IPS DF 6.9 (cell line): ENCODE measurements around the gene TMEM236.

Source experiments
- DNase-seq: peaks from one replicate; pipeline ENCODE4 v3.0.0-alpha.2; 2013; ENCODE audit warnings: low read depth, low spot score
- H3K27ac ChIP-seq: one replicate; pipeline ENCODE4 v1.5.1; 2013; ENCODE audit warnings: low read length, control low read depth
- H3K27me3 ChIP-seq: 2 replicates; pipeline ENCODE4 v1.6.1; 2013; ENCODE audit warnings: mild to moderate bottlenecking, low read length; ENCODE audit not compliant: control insufficient read depth, insufficient read depth
- H3K36me3 ChIP-seq: 2 replicates; pipeline ENCODE4 v1.6.1; 2013; ENCODE audit warnings: low read length; ENCODE audit not compliant: control insufficient read depth, insufficient read depth
- H3K4me1 ChIP-seq: 2 replicates; pipeline ENCODE4 v1.6.1; 2013; ENCODE audit warnings: low read length; ENCODE audit not compliant: control insufficient read depth, insufficient read depth
- H3K4me3 ChIP-seq: 2 replicates; pipeline ENCODE4 v1.5.1; 2013; ENCODE audit warnings: mild to moderate bottlenecking, low read length
- H3K9me3 ChIP-seq: 2 replicates; pipeline ENCODE4 v1.6.1; 2013; ENCODE audit warnings: low read length, inconsistent platforms; ENCODE audit not compliant: control insufficient read depth, insufficient read depth
- WGBS: extraction: QIAGEN DNeasy Blood & Tissue Kit; methylation state at CpG from one replicate; pipeline ENCODE4 v1.1.7; 2013; ENCODE audit warnings: mixed read lengths, missing lambda C conversion rate; ENCODE audit not compliant: insufficient read length, insufficient coverage; 5-methylcytosine and 5-hydroxymethylcytosine counted together

TMEM236 gene

GRCh38 chr10:17742918-17743317, 9.1 kb upstream of the TMEM236 start:
- no peaks in the 10 kb centered on the region for H3K4me1 ChIP-seq
- no peaks in the 10 kb centered on the region for H3K27me3 ChIP-seq
- DNase-seq, result peak; percentile 29
- H3K9me3 ChIP-seq, result no peaks in the 10 kb centered on the region
- no peaks in the 10 kb centered on the region for H3K36me3 ChIP-seq
- WGBS, result no CpG with 5 or more reads among the region's 14 CpGs
- H3K4me3 ChIP-seq, result no peak overlapping the region
- no peak overlapping the region for H3K27ac ChIP-seq

- H3K4me1 ChIP-seq, result no peaks in the 10 kb centered on the region
- no CpG with 5 or more reads among the region's 3 CpGs for WGBS
Measured at GRCh38 chr10:17743437-17743836, 8.6 kb upstream of the TMEM236 start.

DNA sequence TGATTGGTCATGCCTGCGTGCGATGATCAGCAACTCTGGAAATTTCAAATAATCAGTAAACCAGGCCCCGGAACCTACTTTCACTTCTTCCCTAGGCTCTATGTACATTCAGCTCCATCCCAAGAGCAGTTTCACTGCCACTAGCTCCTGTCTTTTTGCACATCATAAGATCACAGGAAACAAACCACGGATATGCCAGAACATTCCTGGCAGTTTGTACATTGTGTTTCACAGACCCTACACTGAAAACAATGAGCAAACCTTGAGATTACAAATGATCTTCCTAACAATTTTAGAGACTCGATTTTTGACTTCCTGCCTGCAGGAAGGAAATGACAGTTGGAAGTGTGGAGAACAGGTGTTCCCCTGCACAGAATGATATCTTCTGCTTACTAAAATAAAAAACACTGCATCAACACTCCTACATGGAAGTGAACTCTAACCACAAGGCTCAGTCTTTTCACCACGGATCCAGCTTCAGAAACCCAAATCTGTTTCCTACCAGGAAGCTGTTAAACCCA, 7.6 kb upstream of the TMEM236 start:
- Histone ChIP-seq H3K36me3 (no peaks in the 10 kb centered on the region), H3K9me3 (no peaks in the 10 kb centered on the region), H3K27me3 (no peaks in the 10 kb centered on the region), H3K4me3 (no peak overlapping the region), H3K4me1 (no peaks in the 10 kb centered on the region), H3K27ac (no peak overlapping the region)
- WGBS, result no CpG with 5 or more reads among the region's 6 CpGs
- DNase-seq, result no peak

More at GRCh38 chr10:17743437-17743836, 8.6 kb upstream of the TMEM236 start:
- Histone ChIP-seq H3K27ac (no peak overlapping the region), H3K27me3 (no peaks in the 10 kb centered on the region), H3K9me3 (no peaks in the 10 kb centered on the region), H3K36me3 (no peaks in the 10 kb centered on the region), H3K4me3 (no peak overlapping the region)
- no peak for DNase-seq

- H3K4me3 ChIP-seq, result no peak overlapping the region
- no peak overlapping the region for H3K27ac ChIP-seq
- WGBS, result no CpG with 5 or more reads among the region's 10 CpGs
- H3K4me1 ChIP-seq, result no peaks in the 10 kb centered on the region
- H3K27me3 ChIP-seq, result no peaks in the 10 kb centered on the region
- DNase-seq, result no peak
- no peaks in the 10 kb centered on the region for H3K36me3 ChIP-seq
- no peaks in the 10 kb centered on the region for H3K9me3 ChIP-seq
Measured at GRCh38 chr10:17747883-17748550, 4.0 kb upstream of the TMEM236 start.

- WGBS, result no CpG with 5 or more reads among the region's 8 CpGs
- Histone ChIP-seq H3K4me3 (no peak overlapping the region), H3K4me1 (no peaks in the 10 kb centered on the region), H3K27ac (no peak overlapping the region), H3K27me3 (no peaks in the 10 kb centered on the region), H3K36me3 (no peaks in the 10 kb centered on the region), H3K9me3 (no peaks in the 10 kb centered on the region)
- DNase-seq, result no peak
Measured at GRCh38 chr10:17749890-17750289, 2.1 kb upstream of the TMEM236 start.

DNA sequence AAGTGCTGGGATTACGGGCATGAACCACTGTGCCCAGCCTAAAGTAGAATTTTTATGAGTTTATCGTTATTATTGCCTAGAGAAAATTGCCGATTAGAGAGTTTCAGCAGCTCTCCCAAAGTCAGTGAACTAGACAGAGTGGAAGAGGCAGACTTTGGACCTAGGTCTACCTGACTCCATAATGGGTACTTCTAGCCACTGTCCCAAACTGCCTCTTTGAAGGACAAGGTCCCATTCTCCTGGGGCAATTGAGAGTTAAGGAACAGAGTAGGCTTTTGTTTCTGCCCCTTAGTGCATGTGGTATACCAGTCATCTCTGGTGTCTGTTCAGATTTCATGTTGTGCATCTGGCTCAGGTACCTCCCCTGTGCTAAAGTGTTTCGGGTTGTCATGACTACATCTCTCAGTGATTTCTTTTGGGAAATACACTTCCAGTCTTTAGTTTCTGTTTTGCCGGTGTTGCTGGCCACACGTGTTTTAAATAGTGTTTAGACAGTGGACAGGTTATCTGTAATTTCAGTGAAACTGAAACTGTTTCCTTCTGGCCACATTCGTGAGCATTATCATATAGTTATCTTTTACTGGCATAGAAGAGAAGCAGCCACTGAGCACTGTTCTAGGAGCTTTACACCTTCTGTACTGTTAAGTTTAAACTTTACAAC, 4.7 kb downstream of the TMEM236 start:
- no peak for DNase-seq
- Histone ChIP-seq H3K4me3 (no peak overlapping the region), H3K36me3 (no peaks in the 10 kb centered on the region), H3K4me1 (no peaks in the 10 kb centered on the region), H3K9me3 (no peaks in the 10 kb centered on the region), H3K27ac (no peak overlapping the region), H3K27me3 (no peaks in the 10 kb centered on the region)
- WGBS, result no CpG with 5 or more reads among the region's 7 CpGs

DNA sequence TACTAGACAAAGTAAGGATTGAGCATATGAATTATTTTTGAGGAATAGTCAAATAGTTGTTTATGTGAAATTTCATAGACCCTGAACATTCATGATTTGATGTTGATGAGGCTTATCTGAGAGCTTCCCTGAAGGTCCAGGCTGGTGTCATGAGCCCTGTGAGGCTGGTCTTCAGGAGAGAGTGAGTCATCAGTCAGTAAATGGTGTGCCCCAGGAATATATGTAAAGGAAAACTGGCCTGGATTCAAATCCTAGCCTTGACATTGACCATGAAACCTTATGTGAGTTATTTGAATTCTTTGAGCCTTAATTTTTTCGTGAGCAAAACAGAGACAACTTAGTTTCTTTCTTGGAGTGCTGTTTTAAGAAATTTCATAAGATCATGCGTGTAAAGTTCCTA, 6.2 kb downstream of the TMEM236 start:
- Histone ChIP-seq H3K36me3 (no peaks in the 10 kb centered on the region), H3K9me3 (no peaks in the 10 kb centered on the region), H3K4me1 (no peaks in the 10 kb centered on the region), H3K27me3 (peaks cover 8% of the 10 kb centered on the region; the same call in 1 of the 2 replicates), H3K4me3 (no peak overlapping the region), H3K27ac (no peak overlapping the region)
- DNase-seq, result no peak
- no CpG with 5 or more reads among the region's 2 CpGs for WGBS

- Histone ChIP-seq H3K9me3 (no peaks in the 10 kb centered on the region), H3K4me1 (no peaks in the 10 kb centered on the region), H3K27ac (no peak overlapping the region), H3K36me3 (no peaks in the 10 kb centered on the region), H3K27me3 (peaks cover 15% of the 10 kb centered on the region), H3K4me3 (no peak overlapping the region)
- no peak for DNase-seq
Measured at GRCh38 chr10:17758896-17759295, 6.9 kb downstream of the TMEM236 start.

GRCh38 chr10:17764142-17764541, 12.1 kb downstream of the TMEM236 start:
- H3K4me1 ChIP-seq, result no peaks in the 10 kb centered on the region; the same call in 1 of the 2 replicates
- no peak for DNase-seq
- WGBS, result no CpG with 5 or more reads among the region's 4 CpGs
- H3K4me3 ChIP-seq, result no peak overlapping the region
- no peak overlapping the region for H3K27ac ChIP-seq
- no peaks in the 10 kb centered on the region for H3K36me3 ChIP-seq
- H3K9me3 ChIP-seq, result no peaks in the 10 kb centered on the region
- H3K27me3 ChIP-seq, result peaks cover 31% of the 10 kb centered on the region

DNA sequence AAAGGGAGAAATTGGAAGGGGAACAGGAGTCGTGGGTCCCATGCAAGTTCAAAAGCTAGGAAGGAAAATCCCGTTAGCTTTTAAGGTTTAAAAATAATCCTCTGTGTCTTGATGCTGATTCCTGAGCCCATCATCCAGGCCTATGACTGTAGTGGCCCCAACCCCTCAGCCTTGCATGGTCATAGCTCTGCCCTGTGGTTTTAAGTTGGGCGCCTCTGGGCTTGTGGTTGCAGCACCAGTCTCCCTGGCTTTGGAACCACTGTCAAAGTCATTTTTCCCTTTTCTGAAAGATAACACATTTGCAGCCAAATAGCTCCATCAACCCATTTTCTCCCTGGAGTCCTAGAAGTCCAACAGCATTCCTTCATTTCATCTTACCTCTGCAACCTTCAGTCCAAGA, 13.6 kb downstream of the TMEM236 start:
- no peak for DNase-seq
- H3K27me3 ChIP-seq, result peaks cover 31% of the 10 kb centered on the region
- no CpG with 5 or more reads among the region's 3 CpGs for WGBS
- H3K27ac ChIP-seq, result no peak overlapping the region
- H3K4me1 ChIP-seq, result no peaks in the 10 kb centered on the region; the same call in 1 of the 2 replicates
- H3K36me3 ChIP-seq, result no peaks in the 10 kb centered on the region
- H3K9me3 ChIP-seq, result no peaks in the 10 kb centered on the region
- H3K4me3 ChIP-seq, result no peak overlapping the region
